NCI-H2081 (cell line): ENCODE measurements around the gene MAP2K6.

Source experiments
- DNase-seq, 2 experiments: peaks; one replicate each; lab custom pipeline; 2025; lab: John Stamatoyannopoulos, UW

Gene MAP2K6

GRCh38 chr17:69535016-69535570 lies 120.6 kb downstream of the MAP2K6 start:
- no peak for DNase-seq

- DNase-seq = no peak
Observed at GRCh38 chr17:69538795-69539194, 124.3 kb downstream of the MAP2K6 start.

GRCh38 chr17:69539274-69539673 lies 124.8 kb downstream of the MAP2K6 start:
- no peak for DNase-seq

GRCh38 chr17:69539781-69540319 lies 125.4 kb downstream of the MAP2K6 start:
- DNase-seq = peak in 1 of 2 experiments; percentile 40

- no peak for DNase-seq
Observed at GRCh38 chr17:69540356-69540755, 125.9 kb downstream of the MAP2K6 start.

GRCh38 chr17:69547230-69547629 lies 132.7 kb downstream of the MAP2K6 start:
- no peak for DNase-seq

- no peak for DNase-seq
Observed at GRCh38 chr17:69547947-69548346, 133.4 kb downstream of the MAP2K6 start.

GRCh38 chr17:69551212-69552010 lies 136.9 kb downstream of the MAP2K6 start:
- no peak for DNase-seq

GRCh38 chr17:69552986-69553667 lies 138.6 kb downstream of the MAP2K6 start:
- DNase-seq = no peak

- DNase-seq = no peak
Observed at GRCh38 chr17:69555056-69555455, 140.6 kb downstream of the MAP2K6 start.

- no peak for DNase-seq
Observed at GRCh38 chr17:69557339-69557738, 142.8 kb downstream of the MAP2K6 start.

GRCh38 chr17:69558796-69559195 lies 144.3 kb downstream of the MAP2K6 start:
- DNase-seq = no peak

- no peak for DNase-seq
Observed at GRCh38 chr17:69560987-69561441, 146.5 kb downstream of the MAP2K6 start.

- DNase-seq = no peak
Observed at GRCh38 chr17:69561462-69561861, 147.0 kb downstream of the MAP2K6 start.

- DNase-seq = no peak
Observed at GRCh38 chr17:69565447-69565846, 150.9 kb downstream of the MAP2K6 start.

- no peak for DNase-seq
Observed at GRCh38 chr17:69567130-69567529, 152.6 kb downstream of the MAP2K6 start.

GRCh38 chr17:69572747-69573146 lies 158.2 kb downstream of the MAP2K6 start:
- DNase-seq = no peak

GRCh38 chr17:69573396-69573795 lies 158.9 kb downstream of the MAP2K6 start:
- no peak for DNase-seq

GRCh38 chr17:69574257-69575197 lies 160.0 kb downstream of the MAP2K6 start:
- no peak for DNase-seq

GRCh38 chr17:69575346-69575761 lies 160.9 kb downstream of the MAP2K6 start:
- no peak for DNase-seq

GRCh38 chr17:69577098-69577497 lies 162.6 kb downstream of the MAP2K6 start:
- no peak for DNase-seq
